SK-N-MC (cell line): Measurements from ENCODE around the gene MR1.

Source experiments
- EZH2 ChIP-seq: fragments of 200-600 bp; sonication (generic); IDR thresholded peaks from one replicate; pipeline ENCODE4 v1.6.1; 2017; ENCODE audit warnings: antibody characterized with exemption
- POLR2AphosphoS5 ChIP-seq: IDR thresholded peaks from 2 replicates; pipeline ENCODE4 v1.6.1; 2012; ENCODE audit warnings: mild to moderate bottlenecking, low read depth, low read length, borderline replicate concordance

DNA sequence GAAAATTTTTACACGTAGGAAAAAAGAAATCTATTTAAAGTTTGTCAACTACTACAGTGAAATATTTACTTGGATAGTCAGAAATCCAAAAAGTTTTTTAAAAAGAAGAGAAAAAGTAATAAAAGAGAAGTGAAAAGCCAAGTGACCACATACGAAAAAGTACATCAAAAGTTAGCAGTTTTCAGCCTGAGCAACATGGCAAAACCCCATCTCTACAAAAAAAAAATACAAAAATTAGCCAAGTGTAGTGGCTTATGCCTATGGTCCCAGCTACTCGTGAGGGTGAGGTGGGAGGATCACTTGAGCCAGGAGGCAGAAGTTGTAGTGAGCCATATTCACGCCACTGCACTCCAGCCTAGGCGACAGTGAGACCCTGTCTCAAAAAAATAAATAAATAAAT, 5.2 kb upstream of the MR1 start:
- TF ChIP-seq EZH2 (no peak), POLR2AphosphoS5 (no peak)
